ENCODE data around the gene RPS18.

DNA sequence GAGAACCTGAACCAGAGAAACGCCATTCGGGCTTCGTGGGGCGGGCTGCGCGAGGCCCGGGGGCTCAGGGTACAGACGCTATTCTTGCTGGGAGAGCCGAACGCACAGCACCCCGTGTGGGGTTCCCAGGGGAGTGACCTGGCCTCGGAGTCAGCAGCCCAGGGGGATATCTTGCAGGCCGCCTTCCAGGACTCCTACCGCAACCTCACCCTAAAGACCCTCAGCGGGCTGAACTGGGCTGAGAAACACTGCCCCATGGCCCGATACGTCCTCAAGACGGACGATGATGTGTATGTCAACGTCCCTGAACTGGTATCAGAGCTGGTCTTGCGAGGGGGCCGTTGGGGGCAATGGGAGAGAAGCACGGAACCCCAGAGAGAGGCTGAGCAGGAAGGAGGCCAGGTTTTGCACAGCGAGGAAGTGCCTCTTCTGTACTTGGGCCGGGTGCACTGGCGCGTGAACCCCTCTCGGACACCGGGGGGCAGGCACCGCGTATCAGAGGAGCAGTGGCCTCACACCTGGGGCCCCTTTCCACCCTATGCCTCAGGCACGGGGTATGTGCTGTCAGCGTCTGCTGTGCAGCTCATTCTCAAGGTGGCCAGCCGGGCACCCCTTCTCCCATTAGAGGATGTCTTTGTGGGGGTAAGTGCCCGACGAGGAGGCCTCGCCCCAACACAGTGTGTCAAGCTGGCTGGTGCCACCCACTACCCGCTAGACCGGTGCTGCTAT lies 6.0 kb downstream of the RPS18 start:
- TF ChIP-seq, protein P1, sequence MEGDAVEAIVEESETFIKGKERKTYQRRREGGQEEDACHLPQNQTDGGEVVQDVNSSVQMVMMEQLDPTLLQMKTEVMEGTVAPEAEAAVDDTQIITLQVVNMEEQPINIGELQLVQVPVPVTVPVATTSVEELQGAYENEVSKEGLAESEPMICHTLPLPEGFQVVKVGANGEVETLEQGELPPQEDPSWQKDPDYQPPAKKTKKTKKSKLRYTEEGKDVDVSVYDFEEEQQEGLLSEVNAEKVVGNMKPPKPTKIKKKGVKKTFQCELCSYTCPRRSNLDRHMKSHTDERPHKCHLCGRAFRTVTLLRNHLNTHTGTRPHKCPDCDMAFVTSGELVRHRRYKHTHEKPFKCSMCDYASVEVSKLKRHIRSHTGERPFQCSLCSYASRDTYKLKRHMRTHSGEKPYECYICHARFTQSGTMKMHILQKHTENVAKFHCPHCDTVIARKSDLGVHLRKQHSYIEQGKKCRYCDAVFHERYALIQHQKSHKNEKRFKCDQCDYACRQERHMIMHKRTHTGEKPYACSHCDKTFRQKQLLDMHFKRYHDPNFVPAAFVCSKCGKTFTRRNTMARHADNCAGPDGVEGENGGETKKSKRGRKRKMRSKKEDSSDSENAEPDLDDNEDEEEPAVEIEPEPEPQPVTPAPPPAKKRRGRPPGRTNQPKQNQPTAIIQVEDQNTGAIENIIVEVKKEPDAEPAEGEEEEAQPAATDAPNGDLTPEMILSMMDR (conservative IDR thresholded peaks at IDR 0.05) = no peak
- no peak for TF ChIP-seq EZH2 (IDR thresholded peaks at IDR 0.05; ENCODE audit: low read depth)
